ENCODE measurements around the gene EGFR.

EGFR gene

GRCh38 chr7:55185941-55186609 is 167.3 kb downstream of the EGFR start:
- no peak for DNase-seq

DNA sequence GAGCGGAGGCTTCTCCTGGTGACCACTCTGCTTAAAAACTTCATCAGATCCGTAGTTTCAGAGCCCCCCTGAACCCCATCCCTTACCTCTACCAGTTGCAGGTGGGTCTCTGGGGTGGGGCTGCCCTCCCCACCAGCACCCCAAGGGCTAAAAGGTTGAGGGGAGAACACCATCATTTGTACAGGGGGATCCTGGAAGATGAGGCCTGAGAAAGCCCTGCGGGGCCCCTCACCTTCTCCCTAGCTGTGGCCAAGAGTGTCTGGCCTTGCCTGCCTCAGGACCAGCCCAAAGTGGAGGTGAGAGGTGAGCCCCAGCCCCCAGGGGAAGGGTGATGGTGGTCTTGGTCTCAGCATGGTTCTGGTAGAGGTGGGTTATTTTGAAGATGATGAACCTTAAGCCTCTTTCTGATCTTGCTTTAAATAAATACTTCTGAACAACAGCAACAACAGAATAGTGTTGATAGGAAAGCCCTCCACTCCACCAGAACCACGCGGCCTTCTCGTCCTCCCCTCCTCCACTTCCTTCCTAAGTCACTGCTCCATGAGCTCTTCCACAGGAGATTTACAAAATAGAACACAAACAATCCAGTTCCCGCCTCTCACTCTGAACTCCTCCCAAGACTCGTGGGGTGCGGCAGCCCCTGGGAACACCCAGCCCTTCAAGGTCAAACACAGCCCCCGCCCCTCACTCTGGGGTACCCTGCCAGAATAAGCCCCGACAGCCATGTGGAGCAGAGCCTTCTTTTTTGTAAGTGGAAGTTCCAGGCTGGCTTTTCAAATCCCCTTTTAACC is 169.1 kb downstream of the EGFR start:
- DNase-seq: no peak

GRCh38 chr7:55188590-55189138 is 169.8 kb downstream of the EGFR start:
- no peak for DNase-seq

GRCh38 chr7:55189146-55189766 is 170.4 kb downstream of the EGFR start:
- DNase-seq: no peak

GRCh38 chr7:55189878-55190436 is 171.1 kb downstream of the EGFR start:
- DNase-seq: no peak

- no peak for DNase-seq
Observed at GRCh38 chr7:55190511-55191160, 171.8 kb downstream of the EGFR start.

- DNase-seq: no peak
Observed at GRCh38 chr7:55191161-55191925, 172.5 kb downstream of the EGFR start.

- no peak for DNase-seq
Observed at GRCh38 chr7:55191926-55192692, 173.3 kb downstream of the EGFR start.

GRCh38 chr7:55192723-55193122 is 173.9 kb downstream of the EGFR start:
- DNase-seq: no peak

DNA sequence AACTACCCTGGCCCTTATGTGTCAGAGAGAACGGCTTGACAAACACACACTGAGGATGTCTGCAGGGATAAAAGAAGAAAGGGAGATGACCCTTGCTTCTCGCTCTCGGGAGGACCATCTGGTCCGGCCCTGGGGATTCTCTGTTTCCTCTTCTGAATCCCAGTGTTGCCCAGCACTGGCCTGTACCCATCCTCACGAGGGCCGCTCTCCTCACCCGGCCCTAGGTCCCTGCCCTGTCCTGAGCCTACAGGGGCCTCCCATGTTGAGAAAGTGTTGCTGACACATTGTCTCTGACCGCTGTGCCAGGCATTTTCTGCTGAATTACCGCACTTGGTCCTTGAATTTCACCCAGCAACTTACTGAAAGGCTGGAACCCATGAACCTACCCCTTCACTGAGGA is 174.4 kb downstream of the EGFR start:
- no peak for DNase-seq

- DNase-seq: no peak
Observed at GRCh38 chr7:55194522-55194921, 175.7 kb downstream of the EGFR start.

DNA sequence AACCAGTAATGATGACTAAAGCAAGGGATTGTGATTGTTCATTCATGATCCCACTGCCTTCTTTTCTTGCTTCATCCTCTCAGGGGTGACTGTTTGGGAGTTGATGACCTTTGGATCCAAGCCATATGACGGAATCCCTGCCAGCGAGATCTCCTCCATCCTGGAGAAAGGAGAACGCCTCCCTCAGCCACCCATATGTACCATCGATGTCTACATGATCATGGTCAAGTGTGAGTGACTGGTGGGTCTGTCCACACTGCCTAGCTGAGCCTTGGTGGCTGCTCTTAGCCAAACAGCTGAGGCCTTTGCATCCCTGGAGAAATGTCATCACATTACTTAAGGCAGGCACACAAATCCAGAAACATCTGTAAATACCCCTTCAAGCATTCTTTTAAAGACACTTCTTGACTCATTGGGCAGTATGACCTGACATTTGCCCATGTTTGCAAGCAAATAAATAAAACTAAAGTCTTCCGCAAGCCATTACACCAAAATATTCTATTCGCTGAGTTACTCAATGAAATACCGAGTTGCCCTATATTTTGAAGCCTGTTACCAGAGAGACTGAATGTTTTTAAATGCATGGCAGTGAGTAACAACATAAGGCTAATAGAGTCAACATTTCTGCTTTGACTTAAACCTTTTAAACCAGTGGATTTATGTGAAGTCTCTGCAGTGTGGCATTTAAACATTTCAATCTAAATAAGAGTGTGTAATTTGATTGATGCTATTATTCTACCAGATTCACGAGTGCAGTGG is 180.0 kb downstream of the EGFR start:
- no peak for DNase-seq

DNA sequence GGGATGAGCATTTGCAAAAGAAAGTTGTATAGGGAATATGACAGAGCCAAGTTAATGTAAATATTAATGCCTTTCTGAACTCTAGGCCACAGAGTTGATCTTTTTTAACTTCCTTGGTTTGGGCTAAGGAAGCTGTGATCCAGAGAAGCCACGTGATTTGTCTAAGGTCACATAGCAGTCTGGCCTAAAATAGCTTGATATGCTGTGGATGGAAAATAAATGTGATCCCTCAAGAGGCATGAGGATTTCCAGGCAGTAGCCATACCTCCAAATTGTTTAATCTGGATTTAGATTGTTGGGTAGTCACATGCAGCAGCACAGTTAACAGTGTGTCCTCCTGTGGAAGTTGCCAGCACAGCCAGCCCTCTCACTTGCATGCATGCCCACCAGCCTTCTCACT is 180.6 kb downstream of the EGFR start:
- DNase-seq: no peak

GRCh38 chr7:55200441-55200840 is 181.6 kb downstream of the EGFR start:
- DNase-seq: no peak

DNA sequence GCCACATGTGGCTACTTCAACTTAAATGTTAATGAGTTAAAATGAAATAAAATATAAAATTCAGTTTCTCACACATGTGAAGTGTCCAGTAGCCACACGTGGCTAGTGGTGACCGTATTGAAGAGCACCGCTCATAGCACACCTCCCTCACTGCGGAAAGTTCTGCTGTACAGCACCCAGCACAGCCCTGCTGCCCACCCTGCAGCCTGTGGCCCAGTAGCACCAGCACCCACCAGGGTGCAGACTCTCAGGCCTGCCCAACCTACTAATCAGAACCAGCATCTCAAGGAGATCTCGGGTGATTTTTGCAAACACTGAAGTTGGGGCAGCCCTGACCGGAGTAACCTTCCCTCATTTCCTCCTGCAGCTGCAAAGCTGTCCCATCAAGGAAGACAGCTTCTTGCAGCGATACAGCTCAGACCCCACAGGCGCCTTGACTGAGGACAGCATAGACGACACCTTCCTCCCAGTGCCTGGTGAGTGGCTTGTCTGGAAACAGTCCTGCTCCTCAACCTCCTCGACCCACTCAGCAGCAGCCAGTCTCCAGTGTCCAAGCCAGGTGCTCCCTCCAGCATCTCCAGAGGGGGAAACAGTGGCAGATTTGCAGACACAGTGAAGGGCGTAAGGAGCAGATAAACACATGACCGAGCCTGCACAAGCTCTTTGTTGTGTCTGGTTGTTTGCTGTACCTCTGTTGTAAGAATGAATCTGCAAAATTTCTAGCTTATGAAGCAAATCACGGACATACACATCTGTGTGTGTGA is 183.5 kb downstream of the EGFR start:
- no peak for DNase-seq

DNA sequence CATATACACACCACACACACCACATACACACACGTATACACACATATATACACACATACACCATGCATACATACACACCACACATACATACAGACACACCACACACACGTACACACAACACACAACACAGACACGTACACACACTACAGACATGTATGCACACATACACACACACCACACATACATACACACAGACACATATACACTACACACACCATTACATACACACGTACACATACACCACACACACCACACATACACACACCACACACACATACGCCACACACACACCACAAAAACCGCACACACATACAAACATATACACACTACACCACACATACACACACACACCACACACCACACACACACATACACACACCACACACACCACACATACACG is 184.5 kb downstream of the EGFR start:
- DNase-seq: no peak

DNA sequence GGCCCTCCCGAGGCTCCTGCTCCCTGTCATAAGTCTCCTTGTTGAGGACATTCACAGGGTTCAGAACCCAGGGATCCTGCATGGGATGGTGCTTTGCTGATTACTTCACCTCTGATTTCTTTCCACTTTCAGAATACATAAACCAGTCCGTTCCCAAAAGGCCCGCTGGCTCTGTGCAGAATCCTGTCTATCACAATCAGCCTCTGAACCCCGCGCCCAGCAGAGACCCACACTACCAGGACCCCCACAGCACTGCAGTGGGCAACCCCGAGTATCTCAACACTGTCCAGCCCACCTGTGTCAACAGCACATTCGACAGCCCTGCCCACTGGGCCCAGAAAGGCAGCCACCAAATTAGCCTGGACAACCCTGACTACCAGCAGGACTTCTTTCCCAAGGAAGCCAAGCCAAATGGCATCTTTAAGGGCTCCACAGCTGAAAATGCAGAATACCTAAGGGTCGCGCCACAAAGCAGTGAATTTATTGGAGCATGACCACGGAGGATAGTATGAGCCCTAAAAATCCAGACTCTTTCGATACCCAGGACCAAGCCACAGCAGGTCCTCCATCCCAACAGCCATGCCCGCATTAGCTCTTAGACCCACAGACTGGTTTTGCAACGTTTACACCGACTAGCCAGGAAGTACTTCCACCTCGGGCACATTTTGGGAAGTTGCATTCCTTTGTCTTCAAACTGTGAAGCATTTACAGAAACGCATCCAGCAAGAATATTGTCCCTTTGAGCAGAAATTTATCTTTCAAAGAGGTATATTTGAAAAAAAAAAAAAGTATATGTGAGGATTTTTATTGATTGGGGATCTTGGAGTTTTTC is 186.5 kb downstream of the EGFR start:
- DNase-seq: no peak
